Hepatocyte (in vitro differentiated cells): ENCODE results near the gene ZBTB7C. TPM values are rescaled to one million over a fixed set of nuclear protein-coding genes. Genes with fewer than 3 reads are reported as not detected.

ENCODE experiments used
- DNase-seq: peaks from one replicate; pipeline ENCODE4 v3.0.0-alpha.2; 2016; ENCODE audit warnings: low spot score
- H2AFZ ChIP-seq: fragments of 200-600 bp; sonication (generic); 2 replicates; pipeline ENCODE4 v1.6.0; 2016; ENCODE audit warnings: antibody characterized with exemption, mild to moderate bottlenecking
- H3K27ac ChIP-seq: fragments of 200-600 bp; sonication (generic); 2 replicates; pipeline ENCODE4 v1.5.1; 2016; ENCODE audit warnings: mild to moderate bottlenecking
- H3K27me3 ChIP-seq: fragments of 200-600 bp; sonication (generic); 2 replicates; pipeline ENCODE4 v1.6.1; 2016
- H3K36me3 ChIP-seq: fragments of 200-600 bp; sonication (generic); replicated peaks from 2 replicates; pipeline ENCODE4 v1.5.1; 2016; ENCODE audit warnings: low read depth; ENCODE audit not compliant: insufficient read depth
- H3K4me1 ChIP-seq: fragments of 200-600 bp; sonication (generic); 2 replicates; pipeline ENCODE4 v1.5.1; 2016; ENCODE audit warnings: mild to moderate bottlenecking, moderate library complexity; ENCODE audit not compliant: insufficient read depth
- H3K4me2 ChIP-seq: fragments of 200-600 bp; sonication (generic); 2 replicates; pipeline ENCODE4 v1.6.0; 2016
- H3K4me3 ChIP-seq: fragments of 200-600 bp; sonication (generic); 2 replicates; pipeline ENCODE4 v1.5.1; 2016; ENCODE audit warnings: mild to moderate bottlenecking
- H3K79me2 ChIP-seq: fragments of 200-600 bp; sonication (generic); 2 replicates; pipeline ENCODE4 v1.6.0; 2017; ENCODE audit warnings: mild to moderate bottlenecking
- H3K9me2 ChIP-seq: fragments of 200-600 bp; sonication (generic); replicated peaks from 2 replicates; pipeline ENCODE4 v1.6.0; 2017; ENCODE audit warnings: mild to moderate bottlenecking; ENCODE audit not compliant: insufficient read depth
- H3K9me3 ChIP-seq: fragments of 200-600 bp; sonication (generic); 2 replicates; pipeline ENCODE4 v1.5.1; 2016; ENCODE audit warnings: low read depth, mild to moderate bottlenecking
- H4K20me1 ChIP-seq: fragments of 200-600 bp; sonication (generic); 2 replicates; pipeline ENCODE4 v1.6.0; 2016; ENCODE audit warnings: mild to moderate bottlenecking; ENCODE audit not compliant: insufficient read depth, poor library complexity, severe bottlenecking
- CTCF ChIP-seq: fragments of 200-600 bp; sonication (generic); IDR thresholded peaks from 2 replicates; pipeline ENCODE4 v1.5.1; 2016; ENCODE audit warnings: antibody characterized with exemption, mild to moderate bottlenecking; ENCODE audit not compliant: poor library complexity
- EZH2 ChIP-seq: fragments of 200-600 bp; sonication (generic); IDR thresholded peaks from 2 replicates; pipeline ENCODE4 v1.6.1; 2016; ENCODE audit warnings: antibody characterized with exemption, mild to moderate bottlenecking, borderline replicate concordance
- EZH2phosphoT487 ChIP-seq: fragments of 200-600 bp; sonication (generic); IDR thresholded peaks from one replicate; pipeline ENCODE4 v1.6.1; 2018; ENCODE audit warnings: antibody characterized with exemption, mild to moderate bottlenecking, low read depth, moderate library complexity; ENCODE audit not compliant: unreplicated experiment, severe bottlenecking
- whole genome bisulfite sequencing: methylation state at CpG from one replicate; pipeline ENCODE4 v1.1.6; 2016; ENCODE audit warnings: low lambda C conversion rate; ENCODE audit errors: missing lambda C conversion rate; 5-methylcytosine and 5-hydroxymethylcytosine counted together
- polyA plus RNA-seq: library from polyadenylated mRNA; unstranded; fragments of >200 nt; fragmentation: Nextera tagmentation; extraction: Ambion mirVana; gene quantifications from 2 replicates; pipeline ENCODE4 v1.2.1, GENCODE V29; 2016
- total RNA-seq: library from RNA; depleted of rRNA; stranded (reverse); fragments of >200 nt; gene quantifications from 2 replicates; pipeline ENCODE4 v1.2.3, GENCODE V29; 2014

Gene ZBTB7C
- total and polyA plus RNA-seq, 2 experiments from 2014 or later, result 0.70 to 1.0 TPM

- no peaks in the 10 kb centered on the region for H3K9me2 ChIP-seq
- H3K4me3 ChIP-seq, result no peak overlapping the region
- 85% methylated on average over 6 of the region's 6 CpGs for WGBS
- H3K79me2 ChIP-seq, result no peaks in the 10 kb centered on the region
- H3K4me1 ChIP-seq, result no peaks in the 10 kb centered on the region
- H2AFZ ChIP-seq, result no peak overlapping the region
- no peak overlapping the region for H3K4me2 ChIP-seq
- TF ChIP-seq CTCF, result no peak
- no peak for TF ChIP-seq EZH2phosphoT487
- no peak for TF ChIP-seq EZH2
- no peaks in the 10 kb centered on the region for H3K36me3 ChIP-seq
- no peaks in the 10 kb centered on the region for H3K9me3 ChIP-seq
- H3K27ac ChIP-seq, result no peak overlapping the region
- H4K20me1 ChIP-seq, result no peaks in the 10 kb centered on the region
- DNase-seq, result no peak
- H3K27me3 ChIP-seq, result no peaks in the 10 kb centered on the region
Observed at GRCh38 chr18:48184118-48184517, 225.1 kb downstream of the ZBTB7C start.

- TF ChIP-seq CTCF (no peak), EZH2phosphoT487 (no peak), EZH2 (no peak)
- WGBS, result 95% methylated on average over 2 of the region's 2 CpGs
- no peaks in the 10 kb centered on the region for H3K79me2 ChIP-seq
Observed at GRCh38 chr18:48183613-48184012, 225.6 kb downstream of the ZBTB7C start.

GRCh38 chr18:48182779-48183178, 226.4 kb downstream of the ZBTB7C start:
- no peaks in the 10 kb centered on the region for H3K9me2 ChIP-seq
- H3K4me3 ChIP-seq, result no peak overlapping the region
- no peak overlapping the region for H2AFZ ChIP-seq
- H3K79me2 ChIP-seq, result no peaks in the 10 kb centered on the region
- no peak for DNase-seq
- no peak overlapping the region for H3K27ac ChIP-seq
- WGBS, result 85% methylated on average over 3 of the region's 3 CpGs
- no peak for TF ChIP-seq CTCF
- TF ChIP-seq EZH2phosphoT487, result no peak
- no peak for TF ChIP-seq EZH2
- no peaks in the 10 kb centered on the region for H4K20me1 ChIP-seq
- H3K36me3 ChIP-seq, result no peaks in the 10 kb centered on the region
- no peak overlapping the region for H3K4me2 ChIP-seq
- no peaks in the 10 kb centered on the region for H3K9me3 ChIP-seq
- no peaks in the 10 kb centered on the region for H3K27me3 ChIP-seq
- H3K4me1 ChIP-seq, result no peaks in the 10 kb centered on the region

More at GRCh38 chr18:48183613-48184012, 225.6 kb downstream of the ZBTB7C start:
- no peaks in the 10 kb centered on the region for H3K36me3 ChIP-seq
- H3K4me2 ChIP-seq, result no peak overlapping the region
- no peak overlapping the region for H3K4me3 ChIP-seq
- H3K9me3 ChIP-seq, result no peaks in the 10 kb centered on the region
- H4K20me1 ChIP-seq, result no peaks in the 10 kb centered on the region
- no peaks in the 10 kb centered on the region for H3K4me1 ChIP-seq
- DNase-seq, result no peak
- H3K27me3 ChIP-seq, result no peaks in the 10 kb centered on the region
- H3K27ac ChIP-seq, result no peak overlapping the region
- H2AFZ ChIP-seq, result no peak overlapping the region
- H3K9me2 ChIP-seq, result no peaks in the 10 kb centered on the region

- TF ChIP-seq CTCF, result no peak
- TF ChIP-seq EZH2, result no peak
- TF ChIP-seq EZH2phosphoT487, result no peak
- Histone ChIP-seq H3K36me3 (no peaks in the 10 kb centered on the region), H3K27ac (no peak overlapping the region), H3K79me2 (no peaks in the 10 kb centered on the region), H3K4me3 (no peak overlapping the region), H3K9me2 (no peaks in the 10 kb centered on the region), H3K4me2 (no peak overlapping the region), H3K9me3 (no peaks in the 10 kb centered on the region), H3K27me3 (no peaks in the 10 kb centered on the region), H2AFZ (no peak overlapping the region), H4K20me1 (no peaks in the 10 kb centered on the region), H3K4me1 (no peaks in the 10 kb centered on the region)
- DNase-seq, result no peak
- 66% methylated on average over 4 of the region's 4 CpGs for WGBS
Observed at GRCh38 chr18:48181857-48182256, 227.3 kb downstream of the ZBTB7C start.
